Panc1 (cell line): ENCODE measurements around the gene TBC1D22A. TPM values are rescaled to one million over a fixed set of nuclear protein-coding genes. Genes with fewer than 3 reads are reported as not detected.

ENCODE experiments used
- ATAC-seq: fragments of 200-7000 bp; cut with Tn5 transposase; 2 replicates; pipeline ENCODE4 v1.9.1; 2020; ENCODE audit warnings: mild to moderate bottlenecking, moderate library complexity
- BruUV-seq: library from RNA; stranded (reverse); fragments of 400-500 nt; replicated peaks from 2 replicates; lab custom pipeline; 2021; lab: Mats Ljungman, UMichigan
- CTCF ChIA-PET: fragments of 300-600 bp; sonication (Branson Sonifier 250); formaldehyde crosslinking; loops from one replicate; lab custom pipeline; 2022; ENCODE audit warnings: antibody characterized with exemption; lab: Charles Lee
- POLR2A ChIA-PET: fragments of 300-600 bp; sonication (Branson Sonifier 250); formaldehyde crosslinking; loops from one replicate; lab custom pipeline; 2022; ENCODE audit warnings: antibody characterized with exemption; lab: Charles Lee
- DNase-seq: peaks from one replicate; pipeline ENCODE4 v3.0.0-alpha.2; 2010; ENCODE audit warnings: low read depth, low spot score
- H3K27ac ChIP-seq: 2 replicates; pipeline ENCODE4 v1.5.1; 2011; ENCODE audit warnings: mild to moderate bottlenecking, low read length, inconsistent platforms
- H3K27me3 ChIP-seq: fragments of 200-500 bp; sonication (Bioruptor generic); 2 replicates; pipeline ENCODE4 v1.6.0; 2014; ENCODE audit warnings: low read length, inconsistent platforms; ENCODE audit not compliant: control insufficient read depth, insufficient read depth
- H3K36me3 ChIP-seq: fragments of 200-500 bp; sonication (Bioruptor generic); 2 replicates; pipeline ENCODE4 v1.5.1; 2014; ENCODE audit warnings: inconsistent platforms, mild to moderate bottlenecking, low read length, moderate library complexity; ENCODE audit not compliant: control insufficient read depth, insufficient read depth
- H3K4me1 ChIP-seq: 2 replicates; pipeline ENCODE4 v1.5.1; 2011; ENCODE audit warnings: inconsistent platforms, mild to moderate bottlenecking, low read length, moderate library complexity; ENCODE audit not compliant: control insufficient read depth, insufficient read depth
- H3K4me3 ChIP-seq, 2 experiments: 2 replicates each; pipeline ENCODE4 v1.5.1; 2011 to 2012; ENCODE audit warnings: low read depth in 2 of 2, low read length in 2 of 2, mild to moderate bottlenecking in 2 of 2, inconsistent platforms in 1 of 2, moderate library complexity in 1 of 2
- H3K9me3 ChIP-seq: fragments of 200-500 bp; sonication (Bioruptor generic); 2 replicates; pipeline ENCODE4 v1.5.1; 2014; ENCODE audit warnings: low read depth, mild to moderate bottlenecking, inconsistent platforms, low read length, moderate library complexity; ENCODE audit not compliant: control insufficient read depth, insufficient read depth
- POLR2AphosphoS5 ChIP-seq: IDR thresholded peaks from 2 replicates; pipeline ENCODE4 v1.6.1; 2012; ENCODE audit warnings: mild to moderate bottlenecking, low read depth, low read length, moderate library complexity
- SIN3A ChIP-seq: IDR thresholded peaks from 2 replicates; pipeline ENCODE4 v1.6.1; 2012; ENCODE audit warnings: low read depth, mild to moderate bottlenecking, low read length, moderate library complexity, borderline replicate concordance; ENCODE audit not compliant: insufficient read depth
- TCF7L2 ChIP-seq: IDR thresholded peaks from 2 replicates; pipeline ENCODE4 v1.6.1; 2011; ENCODE audit warnings: mild to moderate bottlenecking, low read depth, low read length, inconsistent platforms
- in situ Hi-C: cut with HindIII; loops from 2 replicates; pipeline ENCODE4 v1.10.0; 2016; ENCODE audit warnings: low sequenced_read_pairs, low pct_unique_long_range_greater_than_20kb
- intact Hi-C: fragments of 100-400 bp; cut with micrococcal nuclease; formaldehyde crosslinking; loops from one replicate; pipeline ENCODE4 v1.10.0; 2022; ENCODE audit not compliant: unreplicated experiment
- total RNA-seq: library from RNA; stranded (reverse); gene quantifications from one replicate; pipeline ENCODE4 v1.2.1, GENCODE V29; 2021; ENCODE audit not compliant: unreplicated experiment
- TF ChIP-seq, protein P1 (sequence below), 2 experiments: IDR thresholded peaks; 2 replicates each; pipeline ENCODE4 v1.6.1; 2011 to 2012; ENCODE audit warnings: low read depth in 2 of 2, control low read depth in 1 of 2, low read length in 1 of 2, mild to moderate bottlenecking in 1 of 2, moderate library complexity in 1 of 2; ENCODE audit not compliant: insufficient read depth in 1 of 2
- TF ChIP-seq, protein P2 (sequence below): fragments of 450-650 bp; IDR thresholded peaks from 2 replicates; pipeline ENCODE4 v1.5.1; 2017; ENCODE audit warnings: mild to moderate bottlenecking

Gene TBC1D22A
- total RNA-seq, 1 experiment from 2014 or later, result 28.7 TPM

DNA sequence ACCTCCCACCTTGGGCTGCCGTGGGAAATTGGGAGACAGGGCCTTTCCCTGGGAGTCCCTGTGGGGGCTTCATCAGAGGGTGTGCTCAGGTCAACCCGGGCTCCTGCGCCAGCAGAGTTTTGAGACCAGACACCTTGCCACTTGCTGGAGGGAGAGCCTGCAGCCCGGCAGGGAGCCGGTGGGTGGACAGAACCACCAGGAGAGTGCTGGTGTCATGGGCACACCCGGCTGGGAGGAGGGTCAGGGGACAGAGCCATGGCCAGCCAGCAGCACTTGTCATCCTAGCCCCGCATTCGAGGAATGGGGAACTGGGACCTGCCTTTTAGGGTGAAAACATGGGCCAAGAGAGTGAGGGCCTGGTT is 209.3 kb downstream of the TBC1D22A start:
- in situ Hi-C loops (no loop called here), intact Hi-C loops (no loop called here)
- Histone ChIP-seq H3K4me3 (no peak overlapping the region), H3K4me1 (no peaks in the 10 kb centered on the region), H3K9me3 (no peaks in the 10 kb centered on the region), H3K36me3 (peaks cover 2% of the 10 kb centered on the region; the same call in 1 of the 2 replicates), H3K27me3 (no peaks in the 10 kb centered on the region), H3K27ac (no peak overlapping the region)
- ATAC-seq, result no peak
- ChIA-PET POLR2A (no interaction called here), CTCF (no interaction called here)
- BruUV-seq, result no TSS peak
- no peak for DNase-seq
- TF ChIP-seq POLR2AphosphoS5, result no peak
- no peak for TF ChIP-seq SIN3A
- TF ChIP-seq, protein P1, sequence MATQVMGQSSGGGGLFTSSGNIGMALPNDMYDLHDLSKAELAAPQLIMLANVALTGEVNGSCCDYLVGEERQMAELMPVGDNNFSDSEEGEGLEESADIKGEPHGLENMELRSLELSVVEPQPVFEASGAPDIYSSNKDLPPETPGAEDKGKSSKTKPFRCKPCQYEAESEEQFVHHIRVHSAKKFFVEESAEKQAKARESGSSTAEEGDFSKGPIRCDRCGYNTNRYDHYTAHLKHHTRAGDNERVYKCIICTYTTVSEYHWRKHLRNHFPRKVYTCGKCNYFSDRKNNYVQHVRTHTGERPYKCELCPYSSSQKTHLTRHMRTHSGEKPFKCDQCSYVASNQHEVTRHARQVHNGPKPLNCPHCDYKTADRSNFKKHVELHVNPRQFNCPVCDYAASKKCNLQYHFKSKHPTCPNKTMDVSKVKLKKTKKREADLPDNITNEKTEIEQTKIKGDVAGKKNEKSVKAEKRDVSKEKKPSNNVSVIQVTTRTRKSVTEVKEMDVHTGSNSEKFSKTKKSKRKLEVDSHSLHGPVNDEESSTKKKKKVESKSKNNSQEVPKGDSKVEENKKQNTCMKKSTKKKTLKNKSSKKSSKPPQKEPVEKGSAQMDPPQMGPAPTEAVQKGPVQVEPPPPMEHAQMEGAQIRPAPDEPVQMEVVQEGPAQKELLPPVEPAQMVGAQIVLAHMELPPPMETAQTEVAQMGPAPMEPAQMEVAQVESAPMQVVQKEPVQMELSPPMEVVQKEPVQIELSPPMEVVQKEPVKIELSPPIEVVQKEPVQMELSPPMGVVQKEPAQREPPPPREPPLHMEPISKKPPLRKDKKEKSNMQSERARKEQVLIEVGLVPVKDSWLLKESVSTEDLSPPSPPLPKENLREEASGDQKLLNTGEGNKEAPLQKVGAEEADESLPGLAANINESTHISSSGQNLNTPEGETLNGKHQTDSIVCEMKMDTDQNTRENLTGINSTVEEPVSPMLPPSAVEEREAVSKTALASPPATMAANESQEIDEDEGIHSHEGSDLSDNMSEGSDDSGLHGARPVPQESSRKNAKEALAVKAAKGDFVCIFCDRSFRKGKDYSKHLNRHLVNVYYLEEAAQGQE (IDR thresholded peaks at IDR 0.05; ENCODE audit: insufficient read depth in 1 of 2, low read depth in 2 of 2, low read length in 1 of 2), result no peak
- TF ChIP-seq, protein P2, sequence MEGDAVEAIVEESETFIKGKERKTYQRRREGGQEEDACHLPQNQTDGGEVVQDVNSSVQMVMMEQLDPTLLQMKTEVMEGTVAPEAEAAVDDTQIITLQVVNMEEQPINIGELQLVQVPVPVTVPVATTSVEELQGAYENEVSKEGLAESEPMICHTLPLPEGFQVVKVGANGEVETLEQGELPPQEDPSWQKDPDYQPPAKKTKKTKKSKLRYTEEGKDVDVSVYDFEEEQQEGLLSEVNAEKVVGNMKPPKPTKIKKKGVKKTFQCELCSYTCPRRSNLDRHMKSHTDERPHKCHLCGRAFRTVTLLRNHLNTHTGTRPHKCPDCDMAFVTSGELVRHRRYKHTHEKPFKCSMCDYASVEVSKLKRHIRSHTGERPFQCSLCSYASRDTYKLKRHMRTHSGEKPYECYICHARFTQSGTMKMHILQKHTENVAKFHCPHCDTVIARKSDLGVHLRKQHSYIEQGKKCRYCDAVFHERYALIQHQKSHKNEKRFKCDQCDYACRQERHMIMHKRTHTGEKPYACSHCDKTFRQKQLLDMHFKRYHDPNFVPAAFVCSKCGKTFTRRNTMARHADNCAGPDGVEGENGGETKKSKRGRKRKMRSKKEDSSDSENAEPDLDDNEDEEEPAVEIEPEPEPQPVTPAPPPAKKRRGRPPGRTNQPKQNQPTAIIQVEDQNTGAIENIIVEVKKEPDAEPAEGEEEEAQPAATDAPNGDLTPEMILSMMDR, result no peak
- no peak for TF ChIP-seq TCF7L2

DNA sequence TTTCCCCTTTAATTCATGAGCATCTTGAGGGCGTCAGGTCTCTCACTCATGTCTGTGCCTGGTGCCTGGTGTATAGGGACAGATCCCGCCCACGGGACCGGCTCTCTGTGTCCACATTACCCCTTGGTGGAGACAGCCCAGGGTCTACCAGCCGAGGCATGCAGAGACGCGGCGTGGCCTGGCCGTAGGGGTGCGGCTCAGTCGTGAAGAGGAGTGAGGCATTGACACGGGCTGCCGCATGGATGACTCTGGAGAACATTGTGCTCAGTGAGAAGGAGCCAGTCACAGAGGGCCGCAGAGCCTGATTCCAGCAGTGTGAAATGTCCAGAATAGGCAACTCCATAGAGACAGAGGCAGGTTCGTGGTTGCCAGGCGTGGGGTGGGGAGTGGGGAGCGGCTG is 209.8 kb downstream of the TBC1D22A start:
- TF ChIP-seq, protein P1 (IDR thresholded peaks at IDR 0.05; ENCODE audit: insufficient read depth in 1 of 2, low read depth in 2 of 2, low read length in 1 of 2), result no peak
- TF ChIP-seq, protein P2, result no peak
- TF ChIP-seq TCF7L2 (no peak), SIN3A (no peak), POLR2AphosphoS5 (no peak)
- no peak overlapping the region for H3K4me3 ChIP-seq
- no peaks in the 10 kb centered on the region for H3K27me3 ChIP-seq
- POLR2A ChIA-PET, result no interaction called here
- peaks cover 2% of the 10 kb centered on the region; the same call in 1 of the 2 replicates for H3K36me3 ChIP-seq
- H3K4me1 ChIP-seq, result no peaks in the 10 kb centered on the region
- no peak overlapping the region for H3K27ac ChIP-seq
- no TSS peak for BruUV-seq
- CTCF ChIA-PET, result no interaction called here
- no peaks in the 10 kb centered on the region for H3K9me3 ChIP-seq
- in situ Hi-C loops, result no loop called here
- intact Hi-C loops, result no loop called here
- DNase-seq (no peak), ATAC-seq (no peak)
